Breast epithelium (tissue), 4 donors: ENCODE results near the gene HOXC11. TPM values are rescaled to one million over a fixed set of nuclear protein-coding genes. Genes with fewer than 3 reads are reported as not detected.

ENCODE experiments used
- DNase-seq, 2 donors: peaks; one replicate each; pipeline ENCODE4 v3.0.0-alpha.2; 2019; ENCODE audit warnings: low spot score in 2 of 2
- H3K27ac ChIP-seq, 2 donors: fragments of 200-600 bp; sonication (generic) in 1 of 2; one replicate each; pipeline ENCODE4 v1.5.1; 2016 to 2019; ENCODE audit warnings: mild to moderate bottlenecking in 1 of 2
- H3K27me3 ChIP-seq, 2 donors: fragments of 200-600 bp; sonication (generic) in 1 of 2; one replicate each; pipeline versions ENCODE4 v1.5.1 to v1.6.0; 2017 to 2019; ENCODE audit warnings: control low read depth in 1 of 2, mild to moderate bottlenecking in 1 of 2
- H3K36me3 ChIP-seq: fragments of 200-600 bp; one replicate; pipeline ENCODE4 v1.5.1; 2019
- H3K4me1 ChIP-seq, 2 donors: fragments of 200-600 bp; sonication (generic); one replicate each; pipeline ENCODE4 v1.5.1; 2016 to 2019; ENCODE audit warnings: control low read depth in 1 of 2
- H3K4me3 ChIP-seq, 3 donors: fragments of 200-600 bp; sonication (generic); 1 replicate in 2 of 3; 2 replicates in 1 of 3; pipeline ENCODE4 v1.5.1; 2016 to 2019; ENCODE audit warnings: mild to moderate bottlenecking in 3 of 3, moderate library complexity in 2 of 3
- H3K9me3 ChIP-seq, 2 donors: fragments of 200-600 bp; sonication (generic) in 1 of 2; one replicate each; pipeline ENCODE4 v1.5.1; 2016 to 2019; ENCODE audit warnings: control low read depth in 1 of 2
- CTCF ChIP-seq, 3 donors: fragments of 450-650 bp; IDR thresholded peaks; one replicate each; pipeline ENCODE4 v1.5.1; 2016 to 2017; ENCODE audit warnings: antibody characterized with exemption in 3 of 3, mild to moderate bottlenecking in 3 of 3, moderate library complexity in 3 of 3
- POLR2A ChIP-seq: fragments of 450-650 bp; IDR thresholded peaks from one replicate; pipeline ENCODE4 v1.6.1; 2016; ENCODE audit warnings: antibody characterized with exemption, mild to moderate bottlenecking, moderate library complexity
- POLR2AphosphoS5 ChIP-seq, 3 donors: sonication (generic); formaldehyde crosslinking; IDR thresholded peaks; one replicate each; pipeline ENCODE4 v1.6.1; 2017; ENCODE audit warnings: antibody characterized with exemption in 3 of 3
- intact Hi-C: fragments of 100-400 bp; cut with DNase I; formaldehyde crosslinking; loops from one replicate; pipeline ENCODE4 v1.15.1; 2023; ENCODE audit warnings: low total_unique reads
- total RNA-seq, 3 donors: library from RNA; depleted of rRNA; stranded (reverse); fragments of >200 nt; gene quantifications; one replicate each; pipeline ENCODE4 v1.1.0, GENCODE V29; 2016

Gene HOXC11
- total RNA-seq, 3 donors from 2014 or later: 0.29 TPM; not detected in 2

GRCh38 chr12:54005853-54006558 lies 33.1 kb downstream of the HOXC11 start:
- Histone ChIP-seq H3K27me3 (peaks cover 0 to 3% of the 10 kb centered on the region in 2 donors), H3K4me3 (peak overlapping the region; percentile 35 to 71 (median 57)), H3K9me3 (no peaks in the 10 kb centered on the region), H3K4me1 (peaks cover 0 to 7% of the 10 kb centered on the region in 2 donors), H3K27ac (peak overlapping the region; percentile 48 to 81), H3K36me3 (no peaks in the 10 kb centered on the region)
- DNase-seq: peak; percentile 77 to 91
- TF ChIP-seq POLR2A (no peak), CTCF (IDR thresholded peaks at IDR 0.05) (peak; percentile 90 to 98 (median 97)), POLR2AphosphoS5 (IDR thresholded peaks at IDR 0.05) (peak in 1 of 3 donors; percentile 51)
- intact Hi-C loops: loop anchor here (10.0 kb wide), 2 partner anchors 199 to 1959 kb away; partner anchors contain the start of genes CDK2 and PMEL

- H3K36me3 ChIP-seq: no peaks in the 10 kb centered on the region
- H3K27me3 ChIP-seq: peaks cover 0 to 3% of the 10 kb centered on the region in 2 donors
- intact Hi-C loops: loop anchor here (10.0 kb wide), 2 partner anchors 198 to 1958 kb away; partner anchors contain the start of genes CDK2 and PMEL
- H3K4me3 ChIP-seq: peak overlapping the region; percentile 35 to 71 (median 57)
- TF ChIP-seq POLR2AphosphoS5 (IDR thresholded peaks at IDR 0.05) (no peak), POLR2A (no peak), CTCF (IDR thresholded peaks at IDR 0.05) (no peak)
- DNase-seq: no peak
- no peaks in the 10 kb centered on the region for H3K9me3 ChIP-seq
- peak overlapping the region in 1 of 2 donors; percentile 81 for H3K27ac ChIP-seq
- peaks cover 0 to 7% of the 10 kb centered on the region in 2 donors for H3K4me1 ChIP-seq
Observed at GRCh38 chr12:54006559-54007220, 33.8 kb downstream of the HOXC11 start.

GRCh38 chr12:54007538-54008259 lies 34.8 kb downstream of the HOXC11 start:
- intact Hi-C loops: loop anchor here (10.0 kb wide), 2 partner anchors 197 to 1957 kb away; partner anchors contain the start of genes CDK2 and PMEL
- Histone ChIP-seq H3K4me1 (peaks cover 0 to 7% of the 10 kb centered on the region in 2 donors), H3K27ac (peak overlapping the region in 1 of 2 donors; percentile 36), H3K36me3 (no peaks in the 10 kb centered on the region), H3K9me3 (no peaks in the 10 kb centered on the region), H3K27me3 (peaks cover 0 to 3% of the 10 kb centered on the region in 2 donors), H3K4me3 (no peak overlapping the region)
- DNase-seq: no peak
- TF ChIP-seq CTCF (IDR thresholded peaks at IDR 0.05) (no peak), POLR2AphosphoS5 (IDR thresholded peaks at IDR 0.05) (no peak), POLR2A (no peak)

- Histone ChIP-seq H3K36me3 (no peaks in the 10 kb centered on the region), H3K27me3 (peaks cover 0 to 3% of the 10 kb centered on the region in 2 donors), H3K9me3 (no peaks in the 10 kb centered on the region), H3K4me3 (peak overlapping the region; percentile 29 to 71 (median 55)), H3K27ac (peak overlapping the region; percentile 36 to 85), H3K4me1 (peaks cover 0 to 7% of the 10 kb centered on the region in 2 donors)
- intact Hi-C loops: loop anchor here (10.0 kb wide), 2 partner anchors 197 to 1957 kb away; partner anchors contain the start of genes CDK2 and PMEL
- no peak for DNase-seq
- TF ChIP-seq POLR2A: no peak
- no peak for TF ChIP-seq POLR2AphosphoS5 (IDR thresholded peaks at IDR 0.05)
- no peak for TF ChIP-seq CTCF (IDR thresholded peaks at IDR 0.05)
Observed at GRCh38 chr12:54008260-54008552, 35.3 kb downstream of the HOXC11 start.
